PC-3 (cell line): ENCODE results near the gene SLC9A9.

Experiments used
- CTCF ChIP-seq: fragments of 300-600 bp; sonication (generic); conservative IDR thresholded peaks from 2 replicates; pipeline ENCODE4 v1.5.1; 2017; ENCODE audit warnings: antibody characterized with exemption, low read depth, mild to moderate bottlenecking, low read length
- EZH2 ChIP-seq: fragments of 300-600 bp; sonication (generic); IDR thresholded peaks from one replicate; pipeline ENCODE4 v1.6.1; 2017; ENCODE audit warnings: antibody characterized with exemption, mild to moderate bottlenecking, low read length; ENCODE audit not compliant: unreplicated experiment

GRCh38 chr3:143824735-143825385 is 23.4 kb downstream of the SLC9A9 start:
- TF ChIP-seq EZH2 (no peak), CTCF (no peak)
